HCT116 (cell line): ENCODE measurements around the gene SP9.

Experiments
- CTCF ChIP-seq, 3 experiments: fragments of 200-600 bp in 1 of 3; sonication (generic) in 1 of 3; IDR thresholded peaks in 2 of 3; conservative IDR thresholded peaks in 1 of 3; 2 replicates each; pipeline ENCODE4 v1.5.1; 2012 to 2017; ENCODE audit warnings: low read depth in 2 of 3, low read length in 2 of 3, antibody characterized with exemption in 1 of 3, borderline replicate concordance in 1 of 3, control low read depth in 1 of 3, mild to moderate bottlenecking in 1 of 3, mixed read lengths in 1 of 3, mixed run types in 1 of 3, moderate library complexity in 1 of 3; ENCODE audit not compliant: insufficient read depth in 1 of 3
- ELF1 ChIP-seq: IDR thresholded peaks from 2 replicates; pipeline ENCODE4 v1.6.1; 2012; ENCODE audit warnings: low read depth, borderline replicate concordance
- EZH2 ChIP-seq: fragments of 200-600 bp; sonication (generic); IDR thresholded peaks from 2 replicates; pipeline ENCODE4 v1.6.1; 2017; ENCODE audit warnings: antibody characterized with exemption, mixed run types
- JUND ChIP-seq: IDR thresholded peaks from 2 replicates; pipeline ENCODE4 v1.6.1; 2012
- POLR2A ChIP-seq: IDR thresholded peaks from 2 replicates; pipeline ENCODE4 v1.7.0; 2011; ENCODE audit warnings: borderline replicate concordance; ENCODE audit not compliant: insufficient read depth, insufficient read length; ENCODE audit errors: extremely low read depth
- POLR2AphosphoS5 ChIP-seq: IDR thresholded peaks from 2 replicates; pipeline ENCODE4 v1.6.1; 2011; ENCODE audit warnings: mild to moderate bottlenecking, low read depth, low read length, moderate library complexity
- REST ChIP-seq: IDR thresholded peaks from 2 replicates; pipeline ENCODE4 v1.6.1; 2012; ENCODE audit warnings: low read depth
- TCF7L2 ChIP-seq: IDR thresholded peaks from 2 replicates; pipeline ENCODE4 v1.7.0; 2011; ENCODE audit warnings: borderline replicate concordance, inconsistent platforms; ENCODE audit not compliant: insufficient read depth, insufficient read length; ENCODE audit errors: extremely low read depth
- YY1 ChIP-seq: IDR thresholded peaks from 2 replicates; pipeline ENCODE4 v1.6.1; 2011; ENCODE audit warnings: low read length, low read depth, moderate library complexity, mild to moderate bottlenecking; ENCODE audit not compliant: insufficient replicate concordance; ENCODE audit errors: extremely low read depth
- ZNF274 ChIP-seq: fragments of 200-500 bp; sonication (Bioruptor generic); IDR thresholded peaks from 2 replicates; pipeline ENCODE4 v1.6.1; 2014; ENCODE audit warnings: mild to moderate bottlenecking, low read depth, low read length, inconsistent platforms

- TF ChIP-seq CTCF (IDR thresholded peaks at IDR 0.05 in 2 of 3, conservative IDR thresholded peaks at IDR 0.05 in 1 of 3; ENCODE audit: borderline replicate concordance in 1 of 3, insufficient read depth in 1 of 3, low read depth in 2 of 3, low read length in 2 of 3) (no peak), POLR2A (no peak), ELF1 (no peak), EZH2 (no peak), YY1 (no peak), POLR2AphosphoS5 (no peak), ZNF274 (no peak), JUND (no peak), REST (no peak), TCF7L2 (no peak)
These were observed 18.2 kb downstream of the SP9 start for GRCh38 chr2:174353004-174353403.
